B cell (primary cell): Measurements from ENCODE around the gene GFPT2. TPM values are rescaled to one million over a fixed set of nuclear protein-coding genes. Genes with fewer than 3 reads are reported as not detected.

Experiments used
- ATAC-seq: fragments of 200-7000 bp; cut with Tn5 transposase; one replicate; pipeline ENCODE4 v1.10.0; 2021; ENCODE audit warnings: low read depth, mild to moderate bottlenecking, moderate number of reproducible peaks, moderate library complexity
- CTCF ChIA-PET: fragments of 350-600 bp; sonication (Branson Sonifier 250); formaldehyde crosslinking; loops from one replicate; lab custom pipeline; 2021; ENCODE audit warnings: antibody characterized with exemption, inconsistent platforms; lab: Charles Lee
- POLR2A ChIA-PET: fragments of 350-600 bp; sonication (Branson Sonifier 250); formaldehyde crosslinking; loops from one replicate; lab custom pipeline; 2021; ENCODE audit warnings: antibody characterized with exemption; lab: Charles Lee
- DNase-seq: peaks from one replicate; pipeline ENCODE4 v3.0.0; 2013
- H2AFZ ChIP-seq: 2 replicates; pipeline ENCODE4 v1.6.1; 2012; ENCODE audit warnings: mild to moderate bottlenecking, low read depth, low read length; ENCODE audit not compliant: insufficient read depth, poor library complexity, severe bottlenecking
- H3K27ac ChIP-seq, 2 donors: 1 replicate in 1 of 2; 2 replicates in 1 of 2; pipeline ENCODE4 v1.5.1; 2012 to 2013; ENCODE audit warnings: low read length in 2 of 2, mild to moderate bottlenecking in 2 of 2, moderate library complexity in 1 of 2
- H3K27me3 ChIP-seq, 4 experiments: fragments of 200-600 bp in 1 of 4; sonication (generic) in 1 of 4; replicated peaks in 1 of 4; 1 replicate in 2 of 4; 2 replicates in 2 of 4; pipeline versions ENCODE4 v1.6.1 to v1.7.0; 2013 to 2016; ENCODE audit warnings: low read length in 3 of 4, mild to moderate bottlenecking in 2 of 4, mixed read lengths in 1 of 4, moderate library complexity in 1 of 4; ENCODE audit not compliant: insufficient read depth in 4 of 4, control insufficient read depth in 3 of 4; ENCODE audit errors: control extremely low read depth in 1 of 4
- H3K36me3 ChIP-seq, 2 experiments: replicated peaks in 1 of 2; 1 replicate in 1 of 2; 2 replicates in 1 of 2; pipeline versions ENCODE4 v1.6.1 to v1.7.1; 2013; ENCODE audit warnings: low read length in 1 of 2; ENCODE audit not compliant: insufficient read depth in 2 of 2, control insufficient read depth in 1 of 2; ENCODE audit errors: control extremely low read depth in 1 of 2, extremely low read depth in 1 of 2
- H3K4me1 ChIP-seq, 2 donors: fragments of 200-600 bp in 1 of 2; sonication (generic) in 1 of 2; 1 replicate in 1 of 2; 2 replicates in 1 of 2; pipeline versions ENCODE4 v1.5.1 to v1.6.1; 2013 to 2017; ENCODE audit warnings: low read length in 2 of 2; ENCODE audit not compliant: control insufficient read depth in 2 of 2, insufficient read depth in 2 of 2
- H3K4me2 ChIP-seq: replicated peaks from 2 replicates; pipeline ENCODE3; 2012; ENCODE audit warnings: mild to moderate bottlenecking, low read depth, low read length; ENCODE audit not compliant: poor library complexity, severe bottlenecking
- H3K4me3 ChIP-seq, 5 experiments: fragments of 200-600 bp in 1 of 5; sonication (generic) in 1 of 5; 1 replicate in 3 of 5; 2 replicates in 2 of 5; pipeline versions ENCODE4 v1.5.1 to v1.7.0; 2011 to 2016; ENCODE audit warnings: low read length in 4 of 5, mild to moderate bottlenecking in 4 of 5, low read depth in 2 of 5, control low read depth in 1 of 5, moderate library complexity in 1 of 5; ENCODE audit not compliant: insufficient read depth in 1 of 5; ENCODE audit errors: control extremely low read depth in 1 of 5, extremely low read depth in 1 of 5
- H3K79me2 ChIP-seq: fragments of 200-600 bp; sonication (generic); one replicate; pipeline ENCODE4 v1.6.0; 2016; ENCODE audit warnings: low read length; ENCODE audit not compliant: control insufficient read depth, insufficient read depth
- H3K9ac ChIP-seq: fragments of 200-600 bp; sonication (generic); 2 replicates; pipeline ENCODE4 v1.6.1; 2017; ENCODE audit warnings: mild to moderate bottlenecking, low read length, moderate library complexity
- H3K9me3 ChIP-seq, 3 donors: one replicate each; pipeline versions ENCODE4 v1.6.1 to v1.7.1; 2013; ENCODE audit warnings: low read length in 2 of 3; ENCODE audit not compliant: control insufficient read depth in 2 of 3, insufficient read depth in 1 of 3; ENCODE audit errors: control extremely low read depth in 1 of 3
- H4K20me1 ChIP-seq: 2 replicates; pipeline ENCODE4 v1.6.0; 2012; ENCODE audit warnings: mild to moderate bottlenecking, low read length; ENCODE audit not compliant: insufficient read depth, control insufficient read depth, poor library complexity, severe bottlenecking
- H3K27ac Mint-ChIP-seq: one replicate; pipeline ENCODE4 v1.8.0; 2021; ENCODE audit warnings: mixed read lengths
- H3K27me3 Mint-ChIP-seq: one replicate; pipeline ENCODE4 v1.8.0; 2021; ENCODE audit warnings: mixed read lengths
- H3K4me1 Mint-ChIP-seq: one replicate; pipeline ENCODE4 v1.8.0; 2021; ENCODE audit warnings: mixed read lengths
- H3K4me3 Mint-ChIP-seq: one replicate; pipeline ENCODE4 v1.8.0; 2021; ENCODE audit warnings: mixed read lengths
- H3K9me3 Mint-ChIP-seq: one replicate; pipeline ENCODE4 v1.8.0; 2022; ENCODE audit warnings: mixed read lengths; ENCODE audit not compliant: insufficient read depth
- CTCF ChIP-seq: fragments of 200-600 bp; IDR thresholded peaks from one replicate; pipeline ENCODE4 v1.8.0; 2022; ENCODE audit warnings: antibody characterized with exemption, mild to moderate bottlenecking
- EZH2 ChIP-seq: IDR thresholded peaks from 2 replicates; pipeline ENCODE4 v1.6.1; 2012; ENCODE audit warnings: borderline replicate concordance, low read depth, mild to moderate bottlenecking, moderate library complexity, low read length; ENCODE audit not compliant: insufficient read depth, poor library complexity, severe bottlenecking
- WGBS: methylation state at CpG from one replicate; pipeline ENCODE4 v1.1.5; 2013; ENCODE audit warnings: missing lambda C conversion rate; ENCODE audit not compliant: insufficient coverage; 5-methylcytosine and 5-hydroxymethylcytosine counted together
- intact Hi-C: fragments of 100-400 bp; cut with micrococcal nuclease; formaldehyde crosslinking; loops from one replicate; pipeline ENCODE4 v1.10.0; 2022
- polyA plus RNA-seq: library from polyadenylated mRNA; depleted of rRNA; stranded (reverse); fragments of >200 nt; gene quantifications from 2 replicates; pipeline ENCODE4 v1.2.3, GENCODE V29; 2012
- total RNA-seq, 2 donors: library from RNA; stranded (reverse); fragments of 120-200 nt in 1 of 2; gene quantifications; 1 replicate in 1 of 2; 2 replicates in 1 of 2; pipeline versions ENCODE4 v1.2.3 to v1.2.4, GENCODE V29; 2013 to 2022

The GFPT2 gene
- total and polyA plus RNA-seq, 2 donors (not counting 1 experiment from before 2014, with no cell fraction given) = 0.03 to 2.8 TPM

DNA sequence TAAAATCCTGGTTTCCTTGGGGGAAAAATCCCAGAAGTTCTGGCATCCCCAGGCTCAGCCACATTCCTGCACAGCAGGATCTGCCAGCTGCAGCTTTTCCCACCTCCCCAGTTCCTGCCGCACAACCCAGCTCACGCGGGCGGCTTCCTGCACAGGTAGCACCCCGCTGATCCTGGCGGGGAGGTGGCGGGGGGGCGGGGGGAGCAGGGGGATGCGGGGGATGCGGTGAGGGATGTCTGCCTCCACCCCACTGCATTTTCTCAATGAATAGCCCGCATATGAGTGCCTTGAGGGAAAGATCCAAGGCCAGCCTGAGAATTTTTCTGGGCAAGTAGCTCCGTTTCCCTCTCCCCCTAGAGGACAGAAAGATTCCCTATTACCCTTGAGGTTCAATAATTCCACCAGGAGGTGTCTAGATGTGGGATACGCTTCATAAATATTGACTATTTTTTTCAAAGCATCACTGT, 21.1 kb downstream of the GFPT2 start:
- Mint-ChIP-seq H3K4me3 (no peak overlapping the region), H3K9me3 (no peaks in the 10 kb centered on the region), H3K27ac (no peak overlapping the region), H3K4me1 (no peaks in the 10 kb centered on the region), H3K27me3 (peaks cover 14% of the 10 kb centered on the region)
- TF ChIP-seq EZH2 (no peak), CTCF (no peak)
- Histone ChIP-seq H3K9ac (no peak overlapping the region), H2AFZ (no peak overlapping the region), H3K27ac (no peak overlapping the region), H3K79me2 (no peaks in the 10 kb centered on the region), H3K36me3 (no peaks in the 10 kb centered on the region), H3K4me2 (no peak overlapping the region), H3K27me3 (peaks cover 0 to 8% (median 0%) of the 10 kb centered on the region in 4 experiments), H3K4me3 (no peak overlapping the region), H4K20me1 (no peaks in the 10 kb centered on the region), H3K9me3 (no peaks in the 10 kb centered on the region), H3K4me1 (peaks cover 0 to 4% of the 10 kb centered on the region in 2 donors)
- ATAC-seq = no peak
- no CpG with 5 or more reads among the region's 13 CpGs for WGBS
- POLR2A ChIA-PET = no interaction called here
- intact Hi-C loops = no loop called here
- DNase-seq = no peak
- CTCF ChIA-PET = no interaction called here

- H3K27me3 Mint-ChIP-seq = peaks cover 14% of the 10 kb centered on the region
- 59% methylated on average over 7 of the region's 7 CpGs for WGBS
- POLR2A ChIA-PET = no interaction called here
- no peak overlapping the region for H3K4me3 ChIP-seq
- no peaks in the 10 kb centered on the region for H3K79me2 ChIP-seq
- H3K4me3 Mint-ChIP-seq = no peak overlapping the region
- CTCF ChIA-PET = interaction anchor here (1.9 kb wide), 1 partner anchor 38 kb away, joined by 7 read pairs; no protein-coding TSS in a partner anchor
- H4K20me1 ChIP-seq = no peaks in the 10 kb centered on the region
- intact Hi-C loops = no loop called here
- no peaks in the 10 kb centered on the region for H3K4me1 Mint-ChIP-seq
- no peak overlapping the region for H3K27ac Mint-ChIP-seq
- no peaks in the 10 kb centered on the region for H3K9me3 Mint-ChIP-seq
- peaks cover 0 to 8% (median 0%) of the 10 kb centered on the region in 4 experiments for H3K27me3 ChIP-seq
- ATAC-seq = no peak
- no peaks in the 10 kb centered on the region for H3K36me3 ChIP-seq
- no peak overlapping the region for H3K4me2 ChIP-seq
- H3K9me3 ChIP-seq = no peaks in the 10 kb centered on the region
- H3K27ac ChIP-seq = no peak overlapping the region
- no peak overlapping the region for H2AFZ ChIP-seq
- H3K4me1 ChIP-seq = peaks cover 0 to 4% of the 10 kb centered on the region in 2 donors
- TF ChIP-seq EZH2 = no peak
- TF ChIP-seq CTCF = no peak
- DNase-seq = no peak
- no peak overlapping the region for H3K9ac ChIP-seq
Measured at GRCh38 chr5:180331647-180331950, 21.5 kb downstream of the GFPT2 start.
